Cardiac fibroblast (primary cell): Measurements from ENCODE around the gene CNN2.

ENCODE experiments used
- DNase-seq, 2 donors: peaks; one replicate each; pipeline versions ENCODE4 v3.0.0 to v3.0.0-alpha.2; 2010; ENCODE audit warnings: low read depth in 2 of 2
- H3K4me3 ChIP-seq, 2 donors: replicated peaks in 1 of 2; 1 replicate in 1 of 2; 2 replicates in 1 of 2; pipeline ENCODE4 v1.5.1; 2011; ENCODE audit warnings: low read depth in 2 of 2, low read length in 2 of 2, mild to moderate bottlenecking in 2 of 2, moderate library complexity in 1 of 2
- TF ChIP-seq, protein P1 (sequence below): IDR thresholded peaks from one replicate; pipeline ENCODE4 v1.5.1; 2011; ENCODE audit warnings: low read depth, mild to moderate bottlenecking, low read length, inconsistent platforms

CNN2 gene

DNA sequence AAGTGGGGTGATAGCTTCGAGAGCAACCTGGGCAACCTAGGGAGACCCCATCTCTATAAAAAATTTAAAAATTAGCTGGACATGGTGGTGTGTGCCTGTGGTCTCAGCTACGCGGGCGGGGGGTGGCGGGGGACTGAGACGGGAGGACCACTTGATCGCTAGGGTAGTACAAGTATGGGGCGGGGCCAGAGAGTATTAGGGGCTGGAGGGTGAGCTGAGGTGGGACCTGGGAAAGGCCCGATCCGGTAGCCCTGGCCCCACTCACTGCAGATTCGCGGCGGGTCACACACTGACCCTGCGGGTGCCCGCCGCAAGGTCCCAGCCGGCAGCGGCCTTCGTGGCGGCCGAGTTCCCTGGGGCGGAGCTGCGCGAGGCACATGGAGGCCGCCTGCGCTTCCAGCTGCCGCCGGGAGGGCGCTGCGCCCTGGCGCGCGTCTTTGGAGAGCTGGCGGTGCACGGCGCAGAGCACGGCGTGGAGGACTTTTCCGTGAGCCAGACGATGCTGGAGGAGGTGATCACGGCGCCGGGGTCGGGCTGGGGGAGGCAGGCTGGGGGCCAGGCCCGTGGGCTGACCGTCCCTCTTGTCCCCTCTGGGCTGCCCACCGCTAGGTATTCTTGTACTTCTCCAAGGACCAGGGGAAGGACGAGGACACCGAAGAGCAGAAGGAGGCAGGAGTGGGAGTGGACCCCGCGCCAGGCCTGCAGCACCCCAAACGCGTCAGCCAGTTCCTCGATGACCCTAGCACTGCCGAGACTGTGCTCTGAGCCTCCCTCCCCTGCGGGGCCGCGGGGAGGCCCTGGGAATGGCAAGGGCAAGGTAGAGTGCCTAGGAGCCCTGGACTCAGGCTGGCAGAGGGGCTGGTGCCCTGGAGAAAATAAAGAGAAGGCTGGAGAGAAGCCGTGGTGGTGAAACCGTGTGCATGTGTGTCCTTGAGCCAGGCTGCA lies 38.5 kb downstream of the CNN2 start:
- H3K4me3 ChIP-seq = no peak overlapping the region
- peak; percentile 72 to 74 for DNase-seq
- TF ChIP-seq, protein P1, sequence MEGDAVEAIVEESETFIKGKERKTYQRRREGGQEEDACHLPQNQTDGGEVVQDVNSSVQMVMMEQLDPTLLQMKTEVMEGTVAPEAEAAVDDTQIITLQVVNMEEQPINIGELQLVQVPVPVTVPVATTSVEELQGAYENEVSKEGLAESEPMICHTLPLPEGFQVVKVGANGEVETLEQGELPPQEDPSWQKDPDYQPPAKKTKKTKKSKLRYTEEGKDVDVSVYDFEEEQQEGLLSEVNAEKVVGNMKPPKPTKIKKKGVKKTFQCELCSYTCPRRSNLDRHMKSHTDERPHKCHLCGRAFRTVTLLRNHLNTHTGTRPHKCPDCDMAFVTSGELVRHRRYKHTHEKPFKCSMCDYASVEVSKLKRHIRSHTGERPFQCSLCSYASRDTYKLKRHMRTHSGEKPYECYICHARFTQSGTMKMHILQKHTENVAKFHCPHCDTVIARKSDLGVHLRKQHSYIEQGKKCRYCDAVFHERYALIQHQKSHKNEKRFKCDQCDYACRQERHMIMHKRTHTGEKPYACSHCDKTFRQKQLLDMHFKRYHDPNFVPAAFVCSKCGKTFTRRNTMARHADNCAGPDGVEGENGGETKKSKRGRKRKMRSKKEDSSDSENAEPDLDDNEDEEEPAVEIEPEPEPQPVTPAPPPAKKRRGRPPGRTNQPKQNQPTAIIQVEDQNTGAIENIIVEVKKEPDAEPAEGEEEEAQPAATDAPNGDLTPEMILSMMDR = peak; percentile 59

DNA sequence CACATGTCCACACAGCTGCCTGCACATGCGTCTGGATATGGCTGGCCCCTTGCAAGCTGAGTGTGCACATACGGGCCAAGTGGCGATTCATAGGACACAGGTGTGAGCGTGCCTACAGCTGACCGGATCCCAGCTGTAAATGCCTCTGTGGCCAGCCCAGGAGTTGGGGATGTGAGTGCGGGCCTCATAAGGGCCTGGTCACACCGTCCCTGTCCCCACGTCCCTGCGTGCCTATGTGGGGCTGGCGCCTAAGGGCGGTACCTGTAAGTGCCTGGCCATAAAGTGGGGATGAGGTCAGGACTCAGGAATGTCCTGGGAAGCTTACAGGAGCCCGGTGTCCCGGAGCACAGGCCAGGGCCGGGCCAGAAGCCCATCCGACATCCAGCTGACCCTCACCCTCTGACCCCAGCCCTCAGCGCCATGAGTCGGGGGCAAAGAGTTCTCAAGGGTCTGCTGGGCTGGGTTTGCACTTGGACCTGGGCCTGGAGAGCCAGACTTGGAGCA lies 39.2 kb downstream of the CNN2 start:
- no peak overlapping the region for H3K4me3 ChIP-seq
- DNase-seq = no peak
- TF ChIP-seq, protein P1 = no peak

DNA sequence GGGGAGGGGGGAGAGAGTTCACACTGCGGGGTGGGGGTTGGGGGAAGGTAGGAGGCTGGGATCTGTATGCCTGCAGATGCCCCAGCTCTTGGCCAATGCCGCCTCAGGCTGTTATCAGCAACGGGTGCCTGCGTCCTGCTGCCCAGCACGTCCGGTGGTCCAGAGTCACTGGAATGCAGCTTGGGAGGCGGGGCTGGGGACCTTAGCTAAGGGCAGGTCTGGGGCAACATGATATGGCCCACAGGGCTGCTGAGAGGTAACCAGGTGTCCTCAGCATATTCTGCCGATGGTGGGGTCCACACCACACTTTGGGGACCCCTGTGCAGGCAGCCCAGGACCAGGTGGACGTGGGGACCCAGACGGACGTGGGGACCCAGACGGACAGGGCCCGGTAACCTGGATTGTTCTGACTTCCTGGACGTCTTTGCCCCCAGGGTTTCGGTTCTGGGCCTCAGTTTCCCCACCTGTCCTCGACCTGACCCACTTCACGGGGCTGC lies 39.9 kb downstream of the CNN2 start:
- H3K4me3 ChIP-seq = no peak overlapping the region
- TF ChIP-seq, protein P1 = no peak
- DNase-seq = no peak

DNA sequence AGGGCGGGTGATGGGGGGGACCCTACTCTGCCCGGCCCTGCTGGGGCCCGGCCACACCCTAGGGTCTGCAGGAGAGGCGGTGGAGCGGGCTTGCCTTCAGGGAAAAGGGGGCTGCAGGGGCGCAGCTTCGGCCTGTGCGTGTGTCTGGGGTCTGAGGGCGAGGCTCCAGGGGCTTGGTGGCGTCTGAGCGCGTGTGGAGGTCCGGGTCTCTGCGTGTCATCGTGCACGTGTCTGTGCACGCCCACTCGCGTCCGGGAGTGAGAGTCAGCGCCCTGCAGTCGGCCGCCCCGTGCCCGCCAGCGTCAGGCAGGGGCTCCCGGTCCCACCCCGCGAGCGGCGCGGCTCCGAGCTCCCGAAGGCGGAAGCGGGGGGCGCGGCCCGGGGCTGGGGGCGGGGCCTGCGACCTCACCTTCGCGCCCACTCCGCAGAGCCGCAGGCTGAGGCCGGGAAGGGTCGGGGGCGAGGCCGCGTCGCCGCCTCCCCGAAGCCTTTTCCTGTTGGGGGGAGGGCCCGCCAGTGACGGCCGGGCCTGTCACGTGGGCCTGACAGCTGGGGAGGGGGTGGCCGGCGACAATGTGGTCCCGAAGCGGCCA lies 40.4 kb downstream of the CNN2 start, which contains the start of gene ARHGAP45:
Gene ARHGAP45 (plus strand): TSS at position 420 of the 593 bp plus-strand sequence. CDS start 239 bp downstream, outside the sequence.
- H3K4me3 ChIP-seq = peak within 1 kb of the TSS; percentile 13 to 18
- no peak for DNase-seq
- TF ChIP-seq, protein P1 = no peak

DNA sequence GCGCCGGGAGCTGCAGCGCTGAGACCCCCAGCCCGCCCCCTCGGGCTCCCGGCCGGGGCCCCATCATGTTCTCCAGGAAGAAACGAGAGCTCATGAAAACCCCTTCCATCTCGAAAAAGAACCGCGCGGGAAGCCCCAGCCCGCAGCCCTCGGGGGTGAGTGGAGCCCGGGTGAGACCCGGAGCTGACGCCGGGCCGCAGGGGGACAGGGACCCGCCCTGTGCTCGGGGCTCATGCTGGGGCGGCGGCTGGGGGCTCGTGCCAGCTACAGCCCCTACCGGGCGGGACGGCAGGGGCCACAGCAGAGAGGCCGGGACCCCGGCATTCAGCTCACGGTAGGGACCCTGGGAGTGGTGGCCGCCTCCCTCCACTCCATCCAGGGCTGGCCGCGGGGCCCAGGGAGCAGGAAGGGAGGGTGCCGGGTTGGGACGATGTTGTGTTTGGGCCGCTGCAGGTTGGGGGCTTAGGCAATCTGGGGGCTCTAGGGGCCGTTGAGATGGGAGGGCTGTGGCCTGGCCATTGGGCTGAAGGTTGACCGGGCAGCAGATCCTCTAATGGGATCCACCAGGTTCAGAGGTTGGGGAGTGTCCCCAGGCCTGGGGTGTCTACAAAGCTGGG lies 41.0 kb downstream of the CNN2 start:
- peak overlapping the region in 1 of 2 donors; percentile 18 for H3K4me3 ChIP-seq
- no peak for DNase-seq
- TF ChIP-seq, protein P1 = no peak
